Coronary artery (tissue), 2 donors: Measurements from ENCODE around the gene MRNIP.
"Not testable (repeated sequence)": the region's sequence is repeated elsewhere in the genome, so short reads cannot be mapped to it uniquely, and the experiment has no call there.

Experiments used
- DNase-seq: peaks from one replicate; pipeline ENCODE4 v3.0.0-alpha.2; 2017; ENCODE audit warnings: low spot score
- H3K27ac ChIP-seq, 2 donors: fragments of 200-600 bp; sonication (generic); one replicate each; pipeline ENCODE4 v1.5.1; 2016 to 2019
- H3K4me3 ChIP-seq: fragments of 200-600 bp; sonication (generic); 2 replicates; pipeline ENCODE4 v1.5.1; 2016; ENCODE audit warnings: mild to moderate bottlenecking, moderate library complexity
- CTCF ChIP-seq: fragments of 200-600 bp; sonication (generic); IDR thresholded peaks from one replicate; pipeline ENCODE4 v1.5.1; 2019; ENCODE audit warnings: antibody characterized with exemption

Gene MRNIP

GRCh38 chr5:179874536-179875292 is 16.1 kb upstream of the MRNIP start:
- DNase-seq = no peak
- Histone ChIP-seq H3K4me3 (no peak overlapping the region), H3K27ac (no peak overlapping the region)
- TF ChIP-seq CTCF = no peak

- no peak for TF ChIP-seq CTCF
- Histone ChIP-seq H3K4me3 (no peak overlapping the region), H3K27ac (no peak overlapping the region)
- no peak for DNase-seq
Observed at GRCh38 chr5:179874136-179874535, 15.5 kb upstream of the MRNIP start.

GRCh38 chr5:179873588-179874110 is 15.0 kb upstream of the MRNIP start:
- TF ChIP-seq CTCF = no peak
- DNase-seq = no peak
- no peak overlapping the region for H3K4me3 ChIP-seq
- H3K27ac ChIP-seq = no peak overlapping the region

- DNase-seq = no peak
- no peak overlapping the region for H3K27ac ChIP-seq
- TF ChIP-seq CTCF = no peak
- H3K4me3 ChIP-seq = no peak overlapping the region
Observed at GRCh38 chr5:179872828-179873575, 14.4 kb upstream of the MRNIP start.

- no peak for DNase-seq
- TF ChIP-seq CTCF = no peak
Observed at GRCh38 chr5:179872055-179872827, 13.6 kb upstream of the MRNIP start.

DNA sequence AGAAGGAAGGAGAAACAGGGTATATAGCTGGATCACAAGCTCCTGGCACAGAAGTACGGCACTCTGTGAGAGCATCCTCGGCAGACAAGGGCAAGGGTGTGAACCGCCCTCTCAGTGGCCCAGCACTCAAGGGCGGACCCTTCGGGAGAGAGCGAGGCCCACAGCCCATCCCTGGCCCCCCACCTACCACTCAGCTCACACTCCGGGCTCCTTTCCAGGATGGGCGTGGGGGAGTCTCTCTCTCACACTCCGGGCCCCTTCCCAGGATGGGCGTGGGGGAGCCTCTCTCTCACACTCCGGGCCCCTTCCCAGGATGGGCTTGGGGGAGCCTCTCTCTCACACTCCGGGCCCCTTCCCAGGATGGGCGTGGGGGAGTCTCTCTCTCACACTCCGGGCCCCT is 12.9 kb upstream of the MRNIP start:
- H3K27ac ChIP-seq, H3K4me3 ChIP-seq, DNase-seq: not testable (repeated sequence)

More at GRCh38 chr5:179872055-179872827, 13.6 kb upstream of the MRNIP start:
- H3K4me3 ChIP-seq = no peak overlapping the region
- H3K27ac ChIP-seq = no peak overlapping the region

- no peak overlapping the region for H3K4me3 ChIP-seq
- DNase-seq = no peak
- H3K27ac ChIP-seq = no peak overlapping the region
- TF ChIP-seq CTCF = no peak
Observed at GRCh38 chr5:179870952-179871351, 12.3 kb upstream of the MRNIP start.
